HG03108 (cell line): Measurements from ENCODE around the gene AIPL1.
"Not testable (repeated sequence)": the region's sequence is repeated elsewhere in the genome, so short reads cannot be mapped to it uniquely, and the experiment has no call there.

Experiments
- ATAC-seq: cut with Tn5 transposase; IDR thresholded peaks from one replicate; pipeline ENCODE4 v1.9.1; 2021; ENCODE audit warnings: moderate library complexity; ENCODE audit not compliant: unreplicated experiment

Gene AIPL1, protein sequence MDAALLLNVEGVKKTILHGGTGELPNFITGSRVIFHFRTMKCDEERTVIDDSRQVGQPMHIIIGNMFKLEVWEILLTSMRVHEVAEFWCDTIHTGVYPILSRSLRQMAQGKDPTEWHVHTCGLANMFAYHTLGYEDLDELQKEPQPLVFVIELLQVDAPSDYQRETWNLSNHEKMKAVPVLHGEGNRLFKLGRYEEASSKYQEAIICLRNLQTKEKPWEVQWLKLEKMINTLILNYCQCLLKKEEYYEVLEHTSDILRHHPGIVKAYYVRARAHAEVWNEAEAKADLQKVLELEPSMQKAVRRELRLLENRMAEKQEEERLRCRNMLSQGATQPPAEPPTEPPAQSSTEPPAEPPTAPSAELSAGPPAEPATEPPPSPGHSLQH

DNA sequence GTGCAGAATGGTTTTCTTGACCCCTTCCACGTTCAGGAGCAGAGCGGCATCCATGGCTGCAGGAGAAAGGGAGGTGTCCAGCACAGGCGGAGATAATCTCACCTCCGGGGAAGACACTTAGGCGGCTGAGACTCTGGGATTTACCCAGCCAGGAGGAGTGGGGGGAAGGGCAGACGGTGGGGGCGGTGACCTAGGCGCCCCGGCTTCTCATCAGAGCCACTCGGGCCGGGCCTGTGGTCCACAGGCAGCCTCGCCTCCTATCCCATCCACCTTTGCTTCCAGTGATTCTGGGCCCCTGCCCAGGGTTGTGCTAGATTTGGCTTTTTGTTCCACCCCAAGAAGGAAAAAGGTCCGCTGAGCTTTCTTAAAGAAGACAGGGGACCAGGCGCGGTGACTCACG is at the start of gene AIPL1:
Gene AIPL1 (minus strand): TSS at position 71 of the 400 bp plus-strand sequence. CDS start 17 bp downstream, at position 54.
- no peak for ATAC-seq

DNA sequence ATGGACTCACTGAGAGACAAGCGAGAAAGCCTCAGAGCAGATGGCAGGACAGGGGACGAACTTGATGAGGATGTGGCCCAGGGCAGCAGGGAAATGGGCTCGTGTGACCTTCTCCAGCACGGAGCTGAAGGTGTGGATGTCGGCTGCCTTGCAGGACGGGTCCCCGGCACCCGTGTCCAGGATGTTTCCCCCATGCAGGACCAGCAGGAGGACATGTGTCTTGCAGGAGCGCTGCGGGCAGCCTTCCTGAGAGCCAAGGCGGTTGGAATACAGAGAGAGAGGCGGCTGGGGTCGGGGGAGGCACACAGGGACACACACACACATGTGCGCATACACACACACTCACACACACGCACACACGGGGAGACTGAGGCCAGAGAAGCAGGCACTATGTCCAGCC is 48.6 kb upstream of the AIPL1 start:
- no peak for ATAC-seq

DNA sequence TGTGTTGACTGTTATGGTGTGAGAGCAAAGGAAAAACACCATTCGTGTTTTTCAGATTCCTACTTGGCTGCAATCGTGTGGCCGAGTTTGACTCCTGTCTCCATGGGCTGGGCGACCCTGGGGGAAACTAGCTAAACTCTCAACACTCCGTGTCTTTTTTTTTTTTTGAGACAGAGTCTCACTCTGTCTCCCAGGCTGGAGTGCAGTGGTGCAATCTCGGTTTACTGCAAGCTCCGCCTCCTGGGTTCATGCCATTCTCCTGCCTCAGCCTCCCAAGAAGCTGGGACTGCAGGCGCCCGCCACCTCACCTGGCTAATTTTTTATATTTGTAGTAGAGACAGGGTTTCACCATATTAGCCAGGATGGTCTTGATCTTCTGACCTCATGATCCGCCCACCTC is 47.9 kb upstream of the AIPL1 start:
- ATAC-seq: not testable (repeated sequence)

DNA sequence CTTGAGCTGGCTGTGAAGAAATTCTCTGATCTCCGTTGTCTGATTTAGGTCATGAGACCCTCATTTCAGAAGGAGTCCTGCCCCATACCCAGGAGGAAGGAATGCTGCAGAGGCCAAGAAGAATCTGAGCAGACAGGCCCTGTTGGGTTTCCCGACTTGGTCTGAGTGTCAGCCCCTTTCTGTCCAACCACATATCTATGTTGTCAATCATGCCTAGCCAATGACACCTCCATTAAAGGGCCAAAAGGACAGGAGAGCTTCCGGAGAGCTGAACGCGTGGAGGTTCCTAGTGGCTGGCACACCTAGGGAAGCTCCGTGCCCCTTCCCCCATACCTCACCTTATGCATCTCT is 47.2 kb upstream of the AIPL1 start:
- no peak for ATAC-seq

DNA sequence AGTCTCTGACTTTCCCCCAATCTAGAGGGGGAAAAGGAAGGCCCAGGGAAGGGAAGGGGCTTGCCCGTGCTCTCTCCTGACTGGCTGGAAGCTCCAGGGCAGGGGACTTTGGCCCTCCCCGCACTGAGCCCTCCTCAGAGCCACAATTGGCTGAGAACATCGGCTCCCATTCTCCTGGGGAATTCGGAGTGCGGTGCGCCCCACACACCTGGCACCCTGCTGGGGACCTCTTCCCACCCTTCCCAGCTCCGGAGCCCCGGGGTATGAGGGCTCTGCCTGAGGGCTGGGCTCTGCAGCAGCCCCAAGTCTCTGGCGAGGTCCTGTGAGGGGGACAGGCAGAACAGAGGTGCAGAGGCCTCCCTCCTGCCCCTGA is 45.4 kb upstream of the AIPL1 start:
- no peak for ATAC-seq

DNA sequence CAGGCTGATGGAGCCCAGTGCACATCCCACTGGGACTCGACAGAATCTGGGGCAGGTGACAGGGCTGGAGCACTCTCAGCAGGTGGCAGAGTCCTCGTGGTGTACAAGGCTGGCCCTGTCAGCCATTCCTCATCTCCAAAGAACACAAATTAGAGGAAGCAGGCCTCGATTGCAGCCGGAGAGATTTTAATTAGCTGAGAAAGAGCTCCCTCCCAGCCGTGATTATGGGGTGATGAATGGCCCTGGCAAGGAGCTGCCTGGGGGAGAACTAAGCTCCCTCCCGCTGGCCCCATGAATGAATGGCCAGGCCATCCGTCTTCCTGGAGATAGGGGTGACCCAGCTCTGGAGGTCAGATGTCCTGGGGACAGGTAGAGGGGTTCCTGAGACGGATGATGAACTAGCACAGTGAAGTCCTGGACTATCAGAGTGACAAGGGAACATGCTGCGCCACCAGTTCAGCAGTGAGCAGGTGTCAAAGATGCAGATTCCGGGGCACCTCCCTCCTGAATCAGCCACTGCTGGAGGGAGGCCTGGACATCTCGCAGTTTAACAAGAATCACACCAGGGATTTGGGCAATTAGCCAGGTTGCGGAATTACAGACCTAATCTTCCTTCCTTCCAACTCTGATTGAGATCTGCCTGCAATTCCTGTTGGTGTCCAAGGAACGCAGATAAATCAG is 44.8 kb upstream of the AIPL1 start:
- ATAC-seq: no peak

DNA sequence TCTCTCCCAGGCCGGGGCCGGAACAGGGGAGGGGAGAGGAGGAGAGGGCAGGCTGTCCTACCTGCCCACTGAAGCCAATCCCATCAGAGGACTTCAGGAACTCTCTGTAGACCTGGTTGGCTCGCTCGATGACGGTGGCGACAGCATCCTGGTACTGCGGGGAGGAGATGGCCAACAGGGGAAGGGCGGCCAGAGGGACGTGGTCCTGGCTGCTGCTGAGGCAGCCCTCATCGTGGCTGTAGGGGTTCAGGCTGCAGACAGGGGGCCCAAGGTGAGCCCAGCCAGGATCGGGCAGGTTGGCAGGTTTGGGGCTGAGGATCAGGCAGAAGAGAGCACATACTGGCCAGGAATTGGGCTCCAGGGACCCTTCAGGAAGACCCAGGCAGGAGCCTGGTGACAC is 43.6 kb upstream of the AIPL1 start:
- no peak for ATAC-seq

DNA sequence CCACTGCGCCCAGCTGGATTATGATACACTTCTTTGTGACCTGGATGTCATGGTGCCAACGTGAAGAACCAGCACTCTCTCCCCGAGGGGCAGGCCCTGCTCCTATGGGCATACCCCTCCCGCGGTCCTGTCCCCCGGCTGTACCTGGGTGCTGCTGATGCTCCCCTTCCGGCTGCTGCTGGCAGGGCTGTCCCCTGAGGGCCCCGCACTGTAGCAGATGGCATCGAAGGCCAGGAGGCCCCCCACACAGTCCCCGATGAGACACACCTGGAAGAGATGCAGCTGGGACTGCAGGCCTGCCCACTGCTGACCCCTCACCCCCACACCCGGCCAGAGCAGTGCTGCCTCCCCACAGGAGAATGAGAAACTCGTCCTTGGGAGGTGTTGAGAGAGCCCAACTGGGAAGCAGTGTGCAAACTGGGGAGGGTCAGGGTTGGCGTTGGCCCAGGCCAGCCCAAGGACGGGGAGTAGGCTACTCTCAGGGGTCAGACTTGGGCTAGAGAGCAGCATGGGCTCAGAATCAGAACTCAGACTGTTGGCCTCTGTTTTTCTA is 43.0 kb upstream of the AIPL1 start:
- ATAC-seq: no peak

DNA sequence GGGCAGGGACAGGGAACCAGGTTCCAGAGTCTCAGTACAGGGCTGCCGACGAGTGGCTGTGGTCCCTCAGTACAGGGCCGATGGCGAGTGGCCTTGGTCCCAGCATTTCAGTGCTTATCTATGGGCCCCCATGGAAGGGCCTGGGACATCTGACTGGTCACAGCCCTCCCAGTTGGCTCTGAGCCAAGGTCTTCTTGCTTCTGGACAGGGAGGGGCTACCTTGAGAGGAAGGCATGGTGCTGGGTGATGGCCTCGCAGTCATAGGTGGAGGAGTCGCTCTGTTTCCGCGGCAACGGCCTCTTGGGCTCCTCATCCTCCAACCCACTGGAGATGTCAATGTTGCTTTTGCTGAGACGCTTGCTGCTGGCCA is 41.9 kb upstream of the AIPL1 start:
- ATAC-seq: no peak

DNA sequence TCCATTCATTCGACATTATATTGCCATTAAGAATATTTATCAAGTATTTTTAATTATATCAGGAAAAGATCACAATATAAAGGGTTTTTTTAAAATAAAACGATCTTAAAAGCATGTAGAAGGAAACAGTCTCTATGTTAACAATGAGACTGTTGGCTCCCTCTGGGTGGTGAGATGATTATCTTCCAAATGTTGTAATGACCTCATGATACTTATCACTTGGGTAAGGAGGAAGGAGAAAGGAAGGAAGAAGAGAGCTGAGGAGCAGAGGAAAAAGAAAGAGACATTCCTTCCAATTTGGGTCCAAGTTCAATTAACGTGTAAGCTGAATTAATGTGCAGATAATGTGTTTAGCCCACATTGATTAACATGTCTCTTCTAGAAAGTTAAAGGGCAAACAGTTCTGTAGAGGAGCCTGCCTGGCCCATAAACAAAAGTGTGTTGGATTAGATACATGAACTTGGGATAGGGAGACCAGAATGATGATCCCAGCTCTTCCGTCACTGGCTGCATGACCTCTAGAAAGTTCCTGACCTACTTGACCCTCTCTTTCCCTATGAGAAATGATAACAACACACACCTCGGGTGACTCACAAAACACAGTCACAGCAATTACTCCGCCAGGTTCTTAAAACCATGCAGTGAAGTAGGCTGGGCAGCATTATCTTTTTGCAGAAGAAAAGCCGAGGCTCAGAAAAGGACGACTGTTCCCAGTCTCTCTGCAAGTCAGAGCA is 41.3 kb upstream of the AIPL1 start:
- no peak for ATAC-seq

DNA sequence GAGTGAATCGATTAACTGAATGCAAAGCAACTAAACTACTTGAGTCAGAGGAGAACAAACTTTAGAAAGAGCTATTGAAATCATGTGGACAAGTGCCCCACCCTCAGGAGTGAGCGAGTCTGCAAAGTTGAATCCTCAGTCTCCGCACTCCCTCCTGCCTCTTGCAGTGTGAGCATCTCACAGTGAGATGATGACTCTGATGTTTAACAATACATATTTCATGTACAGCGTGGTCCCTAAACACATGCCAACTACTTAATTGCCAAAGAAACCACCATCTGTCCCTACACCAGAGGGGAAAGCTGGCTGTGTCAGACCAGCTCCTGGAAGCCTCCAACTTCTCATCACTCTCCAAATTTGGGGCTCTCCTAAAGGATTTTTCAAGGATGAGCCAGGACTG is 40.5 kb upstream of the AIPL1 start:
- no peak for ATAC-seq

DNA sequence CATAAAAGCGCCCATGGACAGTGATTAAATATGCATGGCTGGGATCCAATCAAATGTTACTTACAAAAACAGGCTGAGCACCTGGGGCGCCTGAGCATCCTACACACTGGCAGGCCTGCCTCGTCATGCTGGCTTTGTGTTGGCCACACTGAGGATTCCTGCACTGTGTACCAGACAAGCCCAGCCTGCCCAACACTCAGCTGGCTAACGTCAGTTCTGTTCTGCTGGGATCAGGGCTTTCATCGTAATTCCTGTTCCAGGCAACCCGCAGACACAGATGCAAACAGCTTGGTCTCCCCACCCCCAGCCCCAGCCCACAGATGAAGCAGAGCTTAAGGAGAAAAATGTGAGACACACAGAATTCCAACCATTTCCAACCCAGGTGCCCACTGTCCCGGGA is 40.0 kb upstream of the AIPL1 start:
- no peak for ATAC-seq

DNA sequence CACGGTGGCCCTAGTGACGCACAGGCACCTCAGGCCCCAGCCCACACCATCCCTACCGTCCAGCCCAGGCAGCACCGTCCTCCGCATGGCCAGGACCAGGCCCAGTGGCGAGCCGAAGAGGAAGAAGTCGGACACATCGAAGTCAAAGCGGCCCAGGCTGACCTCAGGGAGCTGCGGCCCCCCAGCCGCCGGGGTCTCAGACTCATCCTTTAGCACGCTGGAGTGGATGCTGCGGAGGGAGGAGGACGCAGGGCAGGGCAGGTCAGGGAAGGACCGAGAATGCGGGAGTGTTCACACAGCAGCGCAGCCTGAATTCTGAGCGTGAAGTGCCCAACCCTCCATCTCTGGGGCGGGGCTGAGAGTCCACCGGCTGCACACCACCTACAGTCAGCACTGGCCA is 39.5 kb upstream of the AIPL1 start:
- no peak for ATAC-seq

DNA sequence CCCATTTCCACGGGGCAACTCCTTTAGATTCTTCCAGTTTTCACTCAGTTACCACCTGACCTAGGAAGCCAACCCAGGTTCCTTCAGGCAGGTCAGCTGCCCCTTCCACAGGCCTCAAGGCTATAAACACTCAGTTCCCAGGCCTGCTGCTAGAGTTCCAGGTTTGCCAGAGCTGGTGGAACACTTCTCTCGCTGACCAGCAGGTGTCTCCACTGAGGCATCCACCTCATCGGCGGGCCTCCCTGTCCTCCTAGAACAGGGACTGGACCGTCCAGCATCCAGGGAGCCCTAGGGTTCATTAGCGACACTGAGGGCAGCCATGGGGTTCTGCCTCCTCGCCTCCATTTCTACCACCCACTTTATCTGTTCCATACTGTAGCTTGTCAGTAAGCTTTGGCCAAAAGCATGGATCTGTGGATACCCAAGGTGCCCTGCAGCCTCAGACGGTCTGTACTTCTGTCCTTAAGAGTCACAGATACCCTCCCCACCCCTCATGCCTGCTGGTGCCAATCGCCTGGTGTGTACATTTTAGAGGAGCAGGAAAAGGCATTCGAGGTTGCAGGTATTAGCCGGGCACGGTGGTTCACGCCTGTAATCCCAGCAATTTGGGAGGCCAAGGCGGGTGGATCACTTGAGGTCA is 38.3 kb upstream of the AIPL1 start:
- no peak for ATAC-seq

DNA sequence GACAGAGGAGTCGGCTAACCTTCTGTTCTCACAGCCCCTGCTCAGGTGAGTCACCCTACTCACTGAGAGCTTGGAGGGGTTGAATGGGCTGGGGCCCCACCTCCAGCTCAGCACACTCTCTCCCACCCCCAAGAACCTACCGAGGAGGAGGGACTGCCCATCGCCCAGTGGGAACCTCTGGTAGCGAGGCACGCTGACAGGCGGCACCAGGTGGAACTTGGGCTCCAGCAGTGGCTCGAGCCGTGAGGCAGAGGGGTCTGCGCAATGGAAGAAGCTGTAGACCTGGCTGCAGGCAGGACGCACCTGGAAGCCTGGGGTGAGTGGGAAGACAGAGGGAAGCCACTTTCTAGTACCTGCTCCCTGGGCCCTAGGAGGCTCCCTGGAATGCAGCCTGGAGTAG is 37.6 kb upstream of the AIPL1 start:
- no peak for ATAC-seq

DNA sequence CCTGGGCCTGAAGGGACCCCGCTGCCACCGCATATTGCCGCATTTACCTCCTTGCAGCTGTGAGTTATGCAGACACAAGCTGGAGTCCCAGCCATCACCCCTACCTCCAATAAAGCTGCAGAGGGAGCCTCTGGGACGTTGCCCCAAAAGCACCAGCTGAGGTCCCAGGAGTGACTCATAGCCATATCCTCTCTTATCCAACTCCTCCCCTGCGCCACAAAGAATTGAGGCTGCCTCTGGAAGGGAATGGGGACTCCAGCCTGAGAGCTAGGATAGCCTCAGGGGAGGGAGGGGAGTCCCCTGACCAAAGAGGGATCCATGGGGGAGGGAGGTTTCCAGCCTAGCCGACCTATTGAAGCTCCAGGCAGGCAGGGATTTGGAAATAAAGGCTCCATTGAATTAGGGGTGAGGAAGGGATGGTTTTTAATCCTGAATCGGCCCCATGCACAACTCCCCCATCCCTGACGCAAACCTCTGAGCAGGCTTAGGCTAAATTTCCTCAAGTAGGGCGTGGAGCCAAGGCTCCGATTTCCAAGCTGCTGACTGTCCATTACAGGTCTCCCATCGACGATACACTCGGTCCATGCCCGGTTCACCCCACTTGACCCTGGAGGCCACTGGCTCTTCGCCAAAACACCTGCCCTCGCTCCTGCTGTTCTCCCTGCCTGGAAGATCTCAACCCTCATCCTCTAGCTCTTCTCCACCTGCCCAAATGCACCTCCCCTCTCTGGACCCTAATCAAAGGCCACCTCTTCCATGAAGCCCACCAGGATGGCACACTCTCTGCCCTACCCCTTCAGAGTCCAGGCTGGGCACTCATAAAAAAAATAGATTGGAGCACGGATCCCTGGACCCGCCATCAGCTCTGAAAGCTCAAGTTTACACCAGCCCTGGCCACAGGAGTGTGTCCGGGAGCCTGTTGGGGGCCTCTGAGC is 36.9 kb upstream of the AIPL1 start:
- no peak for ATAC-seq

DNA sequence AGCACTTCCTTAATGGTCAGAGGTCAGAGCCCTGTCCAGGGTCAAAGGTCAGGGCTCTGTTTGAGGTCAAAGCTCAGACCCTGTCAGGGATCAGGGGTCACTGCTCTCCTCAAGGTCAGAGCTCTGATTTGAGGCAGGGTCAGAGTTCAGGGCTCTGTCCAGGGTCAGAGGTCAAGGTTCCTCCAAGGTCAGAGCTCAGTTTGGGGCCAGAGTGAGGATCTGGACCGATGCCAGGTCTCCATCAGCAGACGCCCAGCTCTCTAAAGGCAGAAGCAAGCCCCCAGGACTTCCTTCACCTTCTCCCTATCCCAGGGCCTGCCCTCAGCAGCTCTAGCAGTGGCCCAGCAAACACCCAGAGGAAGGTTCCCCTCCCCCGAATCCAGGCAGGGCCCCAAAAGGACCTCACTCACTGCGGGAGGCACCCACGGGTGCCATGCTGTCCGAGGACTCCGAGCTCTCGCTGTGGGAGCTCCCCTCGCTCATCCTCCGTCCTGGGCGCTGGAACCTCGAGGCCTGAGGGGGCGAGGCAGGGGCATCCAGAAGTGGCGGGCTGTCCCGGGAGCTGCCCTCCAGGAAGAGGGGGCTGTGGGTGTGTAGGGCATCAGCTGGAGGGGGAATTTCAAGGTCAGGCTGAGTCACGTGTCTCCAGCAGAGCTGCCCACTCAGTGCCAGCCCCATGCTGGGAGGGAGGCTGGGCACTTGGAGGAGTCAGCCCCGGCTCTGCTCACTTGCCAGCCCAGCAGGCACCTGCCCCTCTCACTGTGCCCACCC is 36.0 kb upstream of the AIPL1 start:
- no peak for ATAC-seq

DNA sequence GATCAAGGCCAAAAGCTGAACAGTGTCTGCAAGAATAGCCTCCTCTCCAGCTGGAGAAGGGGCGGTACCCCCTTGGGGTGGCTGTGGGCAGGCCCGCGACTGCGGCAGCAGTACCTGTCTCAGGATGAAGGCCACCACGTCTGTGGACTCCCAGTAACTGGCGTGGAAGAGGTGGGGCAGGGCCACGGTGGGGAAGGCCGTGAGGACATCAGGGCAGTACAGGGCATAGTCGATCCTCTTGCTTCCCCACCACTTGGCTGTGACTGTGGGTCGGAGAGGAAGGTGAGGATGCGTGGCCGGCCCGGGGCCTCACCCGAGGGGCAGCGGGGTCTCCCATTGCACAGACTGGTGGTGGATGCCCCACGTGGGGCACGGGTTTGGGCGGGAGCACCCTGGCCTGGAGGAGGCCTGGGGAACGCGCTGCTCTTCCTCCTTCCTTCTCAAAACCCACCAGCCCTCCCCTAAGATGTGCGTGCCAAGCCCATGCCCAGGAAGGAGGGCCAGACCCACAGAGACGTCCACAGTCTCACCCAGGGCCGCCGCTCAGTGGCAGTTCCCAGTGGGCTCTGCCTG is 35.3 kb upstream of the AIPL1 start:
- ATAC-seq: no peak
